ENCODE measurements around the gene WDR86. TPM values are rescaled to one million over a fixed set of nuclear protein-coding genes. Genes with fewer than 3 reads are reported as not detected.

The WDR86 gene
- total and polyA plus RNA-seq, 2 of the 4 experiments (the other 2 are of a cell fraction) = not detected

DNA sequence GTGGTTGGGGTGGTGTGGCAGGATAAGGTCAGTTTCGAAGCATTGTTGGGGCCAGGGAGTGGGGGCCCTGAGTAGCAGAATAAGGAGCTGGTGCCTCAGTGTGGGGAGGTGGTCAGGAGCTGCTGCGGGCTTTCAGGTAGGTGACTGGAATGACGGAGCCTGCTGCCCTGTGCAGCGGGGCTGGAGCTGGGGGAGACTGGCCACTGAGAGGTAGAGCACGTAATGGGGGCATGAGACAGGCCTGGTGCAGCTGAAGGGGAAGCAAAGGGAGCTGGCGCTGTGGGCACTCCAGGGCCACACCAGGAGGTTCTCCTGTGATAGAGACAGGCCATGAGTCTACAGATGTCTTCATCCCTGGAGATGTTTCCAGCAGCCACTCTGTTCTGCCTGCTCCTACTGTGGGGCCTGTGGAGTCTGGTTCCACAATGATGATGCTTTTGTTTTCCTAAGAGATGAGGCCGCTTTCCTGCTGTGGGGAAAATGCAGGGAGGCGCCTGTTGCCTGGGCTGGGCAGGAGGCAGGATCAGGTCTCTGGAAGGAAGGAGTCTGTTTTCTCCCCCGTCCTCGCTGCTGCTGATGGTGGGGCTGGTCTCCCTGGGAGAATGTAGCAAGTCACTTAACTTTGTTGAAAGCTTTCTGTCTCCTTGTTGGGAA lies 37.1 kb downstream of the WDR86 start:
- WGBS, 2 experiments (ENCODE audit: extremely low coverage in 2 of 2, insufficient read length in 1 of 2) = 100% methylated on average over 5 of the region's 10 CpGs; no CpG with 5 or more reads in 1 of the 2 experiments
- POLR2A ChIA-PET (ENCODE audit: unreplicated experiment) = no interaction called here
- no peak overlapping the region for H3K56ac ChIP-seq (ENCODE audit: extremely low read depth, insufficient read depth, low read length)
- CTCF ChIA-PET = no interaction called here
- H2AK5ac ChIP-seq (ENCODE audit: low read depth, low read length) = no peak overlapping the region
- dilution Hi-C loops (cut with HindIII; ENCODE audit: low sequenced_read_pairs, unreplicated experiment) (no loop called here), intact Hi-C loops (cut with micrococcal nuclease) (no loop called here), in situ Hi-C loops (cut with MboI; ENCODE audit: low sequenced_read_pairs) (loop anchor here (25.0 kb wide), 1 partner anchor 390 kb away; no protein-coding TSS in a partner anchor)
- no peak overlapping the region for H3K4ac ChIP-seq (ENCODE audit: low read depth, low read length)
- H4K8ac ChIP-seq (ENCODE audit: low read depth in 2 of 2, low read length in 2 of 2) = no peak overlapping the region
- no peak overlapping the region for H3K4me3 ChIP-seq (ENCODE audit: insufficient read depth, low read depth, low read length)
- H4K20me1 ChIP-seq (ENCODE audit: insufficient read depth, low read length) = no peaks in the 10 kb centered on the region; the same call in 1 of the 2 replicates
- BruUV-seq (replicated peaks) = no TSS peak
- H2BK15ac ChIP-seq (ENCODE audit: low read depth, low read length) = no peak overlapping the region
- H3K23ac ChIP-seq (ENCODE audit: low read depth, low read length) = no peak overlapping the region
- H2BK20ac ChIP-seq (ENCODE audit: low read depth, low read length) = no peak overlapping the region
- no peak for DNase-seq
- H3K36me3 ChIP-seq (ENCODE audit: control insufficient read depth, insufficient read depth, low read length) = peaks cover 41% of the 10 kb centered on the region
- no peak overlapping the region for H3K9ac ChIP-seq (ENCODE audit: low read depth, low read length)
- H3K18ac ChIP-seq (ENCODE audit: low read depth, low read length) = no peak overlapping the region
- ATAC-seq (ENCODE audit: low read depth) = no peak
- H3K4me2 ChIP-seq (ENCODE audit: low read depth, low read length) = no peak overlapping the region
- H3K9me3 ChIP-seq (ENCODE audit: control insufficient read depth, insufficient read depth, low read length) = no peaks in the 10 kb centered on the region
- H2BK120ac ChIP-seq (ENCODE audit: low read depth, low read length) = no peak overlapping the region
- H3K9me1 ChIP-seq (ENCODE audit: insufficient read depth, low read length) = peaks cover 2% of the 10 kb centered on the region; the same call in 1 of the 2 replicates
- H3K14ac ChIP-seq (replicated peaks; ENCODE audit: low read depth, low read length) = no peak overlapping the region
- H3K27ac ChIP-seq (ENCODE audit: insufficient read depth, low read length) = no peak overlapping the region
- H2AFZ ChIP-seq (replicated peaks; ENCODE audit: low read length, poor library complexity) = no peak overlapping the region
- no peak overlapping the region for H4K5ac ChIP-seq (ENCODE audit: low read depth, low read length)
- TF ChIP-seq CHD1 (IDR thresholded peaks at IDR 0.05; ENCODE audit: low read depth, low read length) = no peak
- no peak for TF ChIP-seq SMC3 (IDR thresholded peaks at IDR 0.05; ENCODE audit: low read depth, low read length)
- TF ChIP-seq, protein P1, sequence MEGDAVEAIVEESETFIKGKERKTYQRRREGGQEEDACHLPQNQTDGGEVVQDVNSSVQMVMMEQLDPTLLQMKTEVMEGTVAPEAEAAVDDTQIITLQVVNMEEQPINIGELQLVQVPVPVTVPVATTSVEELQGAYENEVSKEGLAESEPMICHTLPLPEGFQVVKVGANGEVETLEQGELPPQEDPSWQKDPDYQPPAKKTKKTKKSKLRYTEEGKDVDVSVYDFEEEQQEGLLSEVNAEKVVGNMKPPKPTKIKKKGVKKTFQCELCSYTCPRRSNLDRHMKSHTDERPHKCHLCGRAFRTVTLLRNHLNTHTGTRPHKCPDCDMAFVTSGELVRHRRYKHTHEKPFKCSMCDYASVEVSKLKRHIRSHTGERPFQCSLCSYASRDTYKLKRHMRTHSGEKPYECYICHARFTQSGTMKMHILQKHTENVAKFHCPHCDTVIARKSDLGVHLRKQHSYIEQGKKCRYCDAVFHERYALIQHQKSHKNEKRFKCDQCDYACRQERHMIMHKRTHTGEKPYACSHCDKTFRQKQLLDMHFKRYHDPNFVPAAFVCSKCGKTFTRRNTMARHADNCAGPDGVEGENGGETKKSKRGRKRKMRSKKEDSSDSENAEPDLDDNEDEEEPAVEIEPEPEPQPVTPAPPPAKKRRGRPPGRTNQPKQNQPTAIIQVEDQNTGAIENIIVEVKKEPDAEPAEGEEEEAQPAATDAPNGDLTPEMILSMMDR (conservative IDR thresholded peaks at IDR 0.05; ENCODE audit: low read depth, low read length) = no peak
- TF ChIP-seq BHLHE40 (IDR thresholded peaks at IDR 0.05; ENCODE audit: low read depth, low read length) = no peak
- H2BK5ac ChIP-seq (ENCODE audit: low read depth, low read length, poor library complexity, severe bottlenecking) = no peak overlapping the region
- no peak overlapping the region for H4K91ac ChIP-seq (ENCODE audit: insufficient read depth, low read depth, low read length)
- H3K4me1 ChIP-seq (ENCODE audit: control insufficient read depth, insufficient read depth, low read length) = peaks cover 2% of the 10 kb centered on the region
- peaks cover 0 to 2% of the 10 kb centered on the region in 2 experiments; a peak in 1 of 4 replicates for H3K79me1 ChIP-seq (ENCODE audit: low read depth in 1 of 2, low read length in 2 of 2)
- H2AK9ac ChIP-seq (replicated peaks; ENCODE audit: low read depth, low read length, poor library complexity) = no peak overlapping the region
- no peaks in the 10 kb centered on the region for H3K27me3 ChIP-seq (ENCODE audit: control insufficient read depth, insufficient read depth, low read length)
